Cardiac muscle cell (in vitro differentiated cells and primary cell): ENCODE measurements around the gene C9orf85. TPM values are rescaled to one million over a fixed set of nuclear protein-coding genes. Genes with fewer than 3 reads are reported as not detected.
"Not testable (repeated sequence)": the region's sequence is repeated elsewhere in the genome, so short reads cannot be mapped to it uniquely, and the experiment has no call there.

Source experiments
- DNase-seq, 2 donors: peaks; one replicate each; pipeline versions ENCODE4 v3.0.0 to v3.0.0-alpha.2; 2010 to 2017; ENCODE audit warnings: low read depth in 1 of 2, low spot score in 1 of 2
- H3K27ac ChIP-seq: fragments of 200-600 bp; sonication (generic); 2 replicates; pipeline ENCODE4 v1.5.1; 2016
- H3K27me3 ChIP-seq: fragments of 200-600 bp; sonication (generic); 2 replicates; pipeline ENCODE4 v1.6.0; 2016; ENCODE audit warnings: control low read depth
- H3K36me3 ChIP-seq: fragments of 200-600 bp; sonication (generic); 2 replicates; pipeline ENCODE4 v1.5.1; 2016; ENCODE audit warnings: control low read depth
- H3K4me1 ChIP-seq: fragments of 200-600 bp; sonication (generic); 2 replicates; pipeline ENCODE4 v1.8.1; 2017; ENCODE audit warnings: low read depth, mild to moderate bottlenecking, mixed run types
- H3K4me3 ChIP-seq: fragments of 200-600 bp; sonication (generic); 2 replicates; pipeline ENCODE4 v1.5.1; 2016; ENCODE audit warnings: mild to moderate bottlenecking
- H3K9me3 ChIP-seq: fragments of 200-600 bp; sonication (generic); 2 replicates; pipeline ENCODE4 v1.5.1; 2017; ENCODE audit warnings: low read depth, mild to moderate bottlenecking, control low read depth
- polyA plus RNA-seq: library from polyadenylated mRNA; unstranded; fragments of >200 nt; fragmentation: Nextera tagmentation; extraction: Ambion mirVana; gene quantifications from 2 replicates; pipeline ENCODE4 v1.2.1, GENCODE V29; 2016
- total RNA-seq: library from RNA; depleted of rRNA; stranded (reverse); fragments of >200 nt; gene quantifications from 2 replicates; pipeline ENCODE4 v1.2.3, GENCODE V29; 2016
- TF ChIP-seq, protein P1 (sequence below): IDR thresholded peaks from 2 replicates; pipeline ENCODE4 v1.5.1; 2012; ENCODE audit warnings: low read depth, mild to moderate bottlenecking, low read length

C9orf85 gene
- total and polyA plus RNA-seq, 2 experiments from 2014 or later, result 16.7 to 16.8 TPM

DNA sequence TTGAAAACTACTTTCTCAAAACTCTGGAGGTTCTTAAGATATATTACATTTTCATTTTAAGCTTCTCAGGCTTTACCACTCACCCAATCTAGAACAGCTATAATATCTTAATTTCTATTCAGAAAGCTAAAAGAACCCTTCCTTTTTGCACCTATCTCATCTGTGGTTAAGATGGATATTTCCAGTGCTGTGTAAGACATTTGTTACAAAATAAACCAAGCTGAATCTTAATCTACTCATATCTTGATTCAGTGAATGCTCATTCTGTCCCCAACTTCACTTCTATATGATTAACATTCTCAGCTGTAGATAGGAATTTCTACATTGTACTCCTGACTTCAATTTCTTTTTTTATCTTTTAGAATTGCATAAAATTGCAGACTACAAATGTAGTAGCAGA is 15.5 kb upstream of the C9orf85 start:
- TF ChIP-seq, protein P1, sequence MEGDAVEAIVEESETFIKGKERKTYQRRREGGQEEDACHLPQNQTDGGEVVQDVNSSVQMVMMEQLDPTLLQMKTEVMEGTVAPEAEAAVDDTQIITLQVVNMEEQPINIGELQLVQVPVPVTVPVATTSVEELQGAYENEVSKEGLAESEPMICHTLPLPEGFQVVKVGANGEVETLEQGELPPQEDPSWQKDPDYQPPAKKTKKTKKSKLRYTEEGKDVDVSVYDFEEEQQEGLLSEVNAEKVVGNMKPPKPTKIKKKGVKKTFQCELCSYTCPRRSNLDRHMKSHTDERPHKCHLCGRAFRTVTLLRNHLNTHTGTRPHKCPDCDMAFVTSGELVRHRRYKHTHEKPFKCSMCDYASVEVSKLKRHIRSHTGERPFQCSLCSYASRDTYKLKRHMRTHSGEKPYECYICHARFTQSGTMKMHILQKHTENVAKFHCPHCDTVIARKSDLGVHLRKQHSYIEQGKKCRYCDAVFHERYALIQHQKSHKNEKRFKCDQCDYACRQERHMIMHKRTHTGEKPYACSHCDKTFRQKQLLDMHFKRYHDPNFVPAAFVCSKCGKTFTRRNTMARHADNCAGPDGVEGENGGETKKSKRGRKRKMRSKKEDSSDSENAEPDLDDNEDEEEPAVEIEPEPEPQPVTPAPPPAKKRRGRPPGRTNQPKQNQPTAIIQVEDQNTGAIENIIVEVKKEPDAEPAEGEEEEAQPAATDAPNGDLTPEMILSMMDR, result no peak
- Histone ChIP-seq H3K27ac (peak overlapping the region; percentile 36), H3K36me3 (no peaks in the 10 kb centered on the region), H3K4me1 (peaks cover 23% of the 10 kb centered on the region), H3K9me3 (no peaks in the 10 kb centered on the region), H3K4me3 (no peak overlapping the region), H3K27me3 (no peaks in the 10 kb centered on the region)
- peak in 1 of 2 donors; percentile 11 for DNase-seq

DNA sequence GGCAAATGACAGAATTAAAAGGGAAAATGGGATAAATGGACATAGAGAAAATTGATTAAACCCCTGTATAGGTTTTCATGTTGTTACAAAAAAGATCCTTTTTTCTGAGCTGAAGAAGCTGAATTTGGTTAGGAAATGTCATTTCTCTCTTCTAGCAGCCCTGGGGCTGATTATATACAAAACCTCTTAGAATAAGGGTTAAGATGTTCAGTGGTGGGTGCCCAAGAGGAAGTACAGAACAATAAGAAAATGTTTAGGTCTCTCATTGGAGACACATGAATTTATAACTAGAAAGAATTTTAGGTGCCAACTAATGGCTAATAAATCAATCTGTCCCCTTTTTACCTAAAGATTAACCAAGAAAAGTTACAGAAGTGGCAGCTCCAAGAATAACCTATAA is 14.7 kb upstream of the C9orf85 start:
- Histone ChIP-seq H3K9me3 (no peaks in the 10 kb centered on the region), H3K4me1 (peaks cover 30% of the 10 kb centered on the region), H3K27ac (no peak overlapping the region), H3K27me3 (no peaks in the 10 kb centered on the region), H3K4me3 (no peak overlapping the region), H3K36me3 (no peaks in the 10 kb centered on the region)
- TF ChIP-seq, protein P1, result no peak
- no peak for DNase-seq

DNA sequence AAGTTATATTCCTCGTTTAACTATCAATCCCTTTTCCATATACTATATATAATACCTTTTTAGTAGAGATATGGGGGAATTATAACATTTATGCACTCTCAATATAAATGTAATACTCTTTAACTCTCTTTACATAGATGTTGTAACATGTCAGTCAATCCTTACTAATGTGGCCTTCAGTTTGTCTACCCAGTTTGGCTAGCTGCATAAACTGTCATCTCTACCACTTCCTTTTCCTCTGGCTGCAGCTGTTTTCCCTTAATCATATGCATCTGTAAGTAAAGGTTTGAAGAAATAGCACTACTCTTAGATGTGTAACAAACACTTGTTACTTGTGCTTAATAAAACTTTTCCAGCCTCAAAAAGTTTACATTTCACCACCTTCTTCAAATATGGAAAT is 13.9 kb upstream of the C9orf85 start:
- H3K4me1 ChIP-seq, result peaks cover 38% of the 10 kb centered on the region
- no peak for DNase-seq
- H3K36me3 ChIP-seq, result no peaks in the 10 kb centered on the region
- H3K9me3 ChIP-seq, result no peaks in the 10 kb centered on the region
- H3K27ac ChIP-seq, result no peak overlapping the region
- H3K27me3 ChIP-seq, result no peaks in the 10 kb centered on the region
- H3K4me3 ChIP-seq, result no peak overlapping the region
- TF ChIP-seq, protein P1, result no peak

DNA sequence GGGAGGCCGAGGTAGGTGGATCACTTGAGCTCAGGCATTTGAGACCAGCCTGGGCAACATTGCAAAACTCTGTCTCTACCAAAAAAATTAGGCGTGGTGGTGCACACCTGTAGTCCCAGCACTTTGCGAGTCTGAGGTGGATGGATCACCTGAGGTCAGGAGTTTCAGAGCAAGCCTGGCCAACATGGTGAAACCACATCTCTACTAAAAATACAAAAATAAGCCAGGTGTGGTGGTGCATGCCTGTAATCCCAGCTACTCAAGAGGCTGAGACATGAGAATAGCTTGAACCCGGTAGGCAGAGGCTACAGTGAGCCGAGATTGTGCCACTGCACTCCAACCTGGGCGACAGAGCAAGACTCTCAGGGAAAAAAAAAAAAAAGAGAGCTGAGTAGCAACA is 12.7 kb upstream of the C9orf85 start:
- DNase-seq, H3K4me3 ChIP-seq, H3K36me3 ChIP-seq, H3K27me3 ChIP-seq, H3K27ac ChIP-seq, H3K9me3 ChIP-seq: not testable (repeated sequence)
- peaks cover 44% of the 10 kb centered on the region for H3K4me1 ChIP-seq

DNA sequence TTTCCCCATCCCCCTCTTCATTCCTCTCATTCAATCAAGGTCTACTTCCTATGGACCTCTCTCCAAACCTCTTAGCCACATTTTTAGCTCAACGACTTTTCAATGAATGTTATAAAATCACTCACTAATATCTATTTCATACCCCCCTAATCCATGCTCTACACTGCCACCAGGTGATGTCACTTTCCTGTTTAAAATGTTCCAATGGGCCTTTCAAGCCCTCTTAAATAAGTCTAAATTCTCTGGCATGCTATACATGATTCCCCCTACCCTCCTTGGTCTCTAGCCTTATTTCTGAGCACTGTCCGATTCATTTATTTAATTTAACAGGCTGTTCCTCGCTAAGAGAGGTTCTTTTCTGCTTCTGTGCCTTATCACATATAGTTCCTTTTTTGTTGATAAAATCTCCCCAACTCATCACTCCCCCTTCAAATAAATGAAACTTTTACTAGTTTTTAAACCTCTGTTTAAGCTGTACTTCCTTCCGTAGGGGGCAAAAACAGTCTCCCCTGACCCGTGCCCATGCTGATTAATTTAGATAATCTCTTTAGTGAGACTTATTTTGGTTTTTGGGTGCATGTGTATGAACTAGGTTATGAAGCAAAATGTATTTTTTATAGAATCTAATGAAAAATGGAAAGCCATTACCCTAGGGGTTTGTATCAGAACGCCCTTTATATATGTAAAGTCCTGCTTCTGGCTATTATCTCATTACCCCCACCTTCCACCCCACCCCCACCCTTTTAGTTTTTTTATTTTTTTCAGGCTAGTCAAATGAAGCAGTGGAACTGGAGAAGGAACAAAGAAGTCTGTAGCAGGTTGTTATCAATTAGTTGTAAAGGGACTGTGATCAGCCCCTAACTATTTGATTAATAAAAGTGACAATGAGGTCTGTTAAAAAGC is 9.5 kb upstream of the C9orf85 start:
- DNase-seq, result no peak
- Histone ChIP-seq H3K9me3 (no peaks in the 10 kb centered on the region), H3K36me3 (no peaks in the 10 kb centered on the region), H3K27me3 (no peaks in the 10 kb centered on the region), H3K4me3 (no peak overlapping the region), H3K4me1 (peaks cover 29% of the 10 kb centered on the region), H3K27ac (no peak overlapping the region)
- TF ChIP-seq, protein P1, result no peak

DNA sequence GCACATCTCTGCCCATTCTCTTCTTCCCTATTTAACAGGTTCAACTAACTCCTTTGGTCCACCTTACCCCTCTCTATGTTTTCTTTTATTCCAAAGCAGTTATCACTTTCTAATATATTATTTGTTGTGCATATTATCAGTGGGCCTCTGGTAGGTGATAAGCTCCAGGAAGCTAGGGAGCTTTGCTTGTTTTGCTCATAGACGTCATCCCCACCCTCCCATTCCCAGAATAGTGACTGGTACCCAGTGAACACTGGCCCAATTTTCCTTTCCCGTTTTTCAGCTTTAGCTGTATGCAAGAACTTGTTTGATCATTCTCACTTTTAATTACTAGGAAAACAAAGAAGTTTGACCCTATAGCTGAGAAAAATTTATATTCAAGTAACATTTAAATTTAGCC is 7.4 kb upstream of the C9orf85 start:
- Histone ChIP-seq H3K4me1 (peaks cover 37% of the 10 kb centered on the region), H3K4me3 (no peak overlapping the region), H3K9me3 (no peaks in the 10 kb centered on the region), H3K27ac (no peak overlapping the region), H3K27me3 (no peaks in the 10 kb centered on the region), H3K36me3 (no peaks in the 10 kb centered on the region)
- TF ChIP-seq, protein P1, result no peak
- DNase-seq, result no peak
